ENCODE data around the gene GATA6.

GATA6 gene

GRCh38 chr18:22155584-22155983 is 13.8 kb upstream of the GATA6 start:
- H3K4me3 ChIP-seq (ENCODE audit: low read length), result no peak overlapping the region
- DNase-seq (ENCODE audit: low read depth), result no peak
- no peak for TF ChIP-seq CTCF (IDR thresholded peaks at IDR 0.05; ENCODE audit: insufficient read depth, low read depth, low read length, missing control alignments)

GRCh38 chr18:22159014-22159413 is 10.4 kb upstream of the GATA6 start:
- H3K4me3 ChIP-seq (ENCODE audit: low read length), result no peak overlapping the region
- TF ChIP-seq CTCF (IDR thresholded peaks at IDR 0.05; ENCODE audit: insufficient read depth, low read depth, low read length, missing control alignments), result no peak
- DNase-seq (ENCODE audit: low read depth), result no peak

- no peak for TF ChIP-seq CTCF (IDR thresholded peaks at IDR 0.05; ENCODE audit: insufficient read depth, low read depth, low read length, missing control alignments)
- no peak overlapping the region for H3K4me3 ChIP-seq (ENCODE audit: low read length)
Observed at GRCh38 chr18:22161090-22161489, 8.3 kb upstream of the GATA6 start.

GRCh38 chr18:22163416-22164161 is 5.8 kb upstream of the GATA6 start:
- DNase-seq (ENCODE audit: low read depth), result no peak
- no peak for TF ChIP-seq CTCF (IDR thresholded peaks at IDR 0.05; ENCODE audit: insufficient read depth, low read depth, low read length, missing control alignments)
- no peak overlapping the region for H3K4me3 ChIP-seq (ENCODE audit: low read length)

More at GRCh38 chr18:22161090-22161489, 8.3 kb upstream of the GATA6 start:
- no peak for DNase-seq (ENCODE audit: low read depth)

- TF ChIP-seq CTCF (IDR thresholded peaks at IDR 0.05; ENCODE audit: insufficient read depth, low read depth, low read length, missing control alignments), result no peak
- H3K4me3 ChIP-seq (ENCODE audit: low read length), result no peak overlapping the region
- DNase-seq (ENCODE audit: low read depth), result no peak
Observed at GRCh38 chr18:22164337-22165048, 4.9 kb upstream of the GATA6 start.

GRCh38 chr18:22165049-22165602 is 4.3 kb upstream of the GATA6 start:
- no peak for DNase-seq (ENCODE audit: low read depth)
- H3K4me3 ChIP-seq (ENCODE audit: low read length), result no peak overlapping the region
- TF ChIP-seq CTCF (IDR thresholded peaks at IDR 0.05; ENCODE audit: insufficient read depth, low read depth, low read length, missing control alignments), result no peak

Data from epithelial cell of esophagus (primary cell).